ENCODE measurements around the gene THEMIS. TPM values are rescaled to one million over a fixed set of nuclear protein-coding genes. Genes with fewer than 3 reads are reported as not detected.

Gene THEMIS
- total RNA-seq, 2 experiments from 2014 or later, result 79.5 to 80.1 TPM

- DNase-seq (no peak), ATAC-seq (peak; percentile 41)
- Mint-ChIP-seq H3K4me1 (ENCODE audit: low read depth) (peaks cover 57% of the 10 kb centered on the region), H3K9me3 (peaks cover 29% of the 10 kb centered on the region), H3K4me3 (peak overlapping the region; percentile 1), H3K36me3 (ENCODE audit: low read depth) (peaks cover 22% of the 10 kb centered on the region), H3K27ac (peak overlapping the region; percentile 83), H3K27me3 (no peaks in the 10 kb centered on the region)
- intact Hi-C loops (cut with micrococcal nuclease), result no loop called here
- POLR2A ChIA-PET, result interaction anchor here (0.9 kb wide), 1 partner anchor 10 kb away, joined by 3 read pairs; no protein-coding TSS in a partner anchor
- no peak for TF ChIP-seq CTCF (IDR thresholded peaks at IDR 0.05)
- CTCF ChIA-PET, result interaction anchor here (0.8 to 2.1 kb wide), 3 partner anchors 10 to 69 kb away, joined by 4 to 6 read pairs (median 4); no protein-coding TSS in a partner anchor
Observed at GRCh38 chr6:127924031-127924430, 23.2 kb upstream of the THEMIS start.

- no peaks in the 10 kb centered on the region for H3K27me3 Mint-ChIP-seq
- H3K9me3 Mint-ChIP-seq, result peaks cover 23% of the 10 kb centered on the region
- H3K4me3 Mint-ChIP-seq, result no peak overlapping the region
- POLR2A ChIA-PET, result no interaction called here
- DNase-seq (no peak), ATAC-seq (no peak)
- H3K36me3 Mint-ChIP-seq (ENCODE audit: low read depth), result peaks cover 17% of the 10 kb centered on the region
- CTCF ChIA-PET, result interaction anchor here (1.1 to 1.2 kb wide), 2 partner anchors 43 to 57 kb away, joined by 3 read pairs; no protein-coding TSS in a partner anchor
- intact Hi-C loops (cut with micrococcal nuclease), result no loop called here
- peak overlapping the region; percentile 83 for H3K27ac Mint-ChIP-seq
- peaks cover 64% of the 10 kb centered on the region for H3K4me1 Mint-ChIP-seq (ENCODE audit: low read depth)
- no peak for TF ChIP-seq CTCF (IDR thresholded peaks at IDR 0.05)
Observed at GRCh38 chr6:127923135-127923534, 22.3 kb upstream of the THEMIS start.

- peaks cover 74% of the 10 kb centered on the region for H3K4me1 Mint-ChIP-seq (ENCODE audit: low read depth)
- H3K27me3 Mint-ChIP-seq, result no peaks in the 10 kb centered on the region
- CTCF ChIA-PET, result interaction anchor here (1.1 to 1.5 kb wide), 4 partner anchors 28 to 67 kb away, joined by 3 to 5 read pairs (median 3); no protein-coding TSS in a partner anchor
- POLR2A ChIA-PET, result interaction anchor here (0.9 kb wide), 1 partner anchor 57 kb away, joined by 3 read pairs; no protein-coding TSS in a partner anchor
- peaks cover 9% of the 10 kb centered on the region for H3K36me3 Mint-ChIP-seq (ENCODE audit: low read depth)
- H3K9me3 Mint-ChIP-seq, result peaks cover 18% of the 10 kb centered on the region
- intact Hi-C loops (cut with micrococcal nuclease), result no loop called here
- DNase-seq (no peak), ATAC-seq (no peak)
- peak overlapping the region; percentile 37 for H3K27ac Mint-ChIP-seq
- H3K4me3 Mint-ChIP-seq, result peak overlapping the region; percentile 33
- no peak for TF ChIP-seq CTCF (IDR thresholded peaks at IDR 0.05)
Observed at GRCh38 chr6:127921982-127922381, 21.1 kb upstream of the THEMIS start.

- POLR2A ChIA-PET, result no interaction called here
- peaks cover 83% of the 10 kb centered on the region for H3K4me1 Mint-ChIP-seq (ENCODE audit: low read depth)
- H3K36me3 Mint-ChIP-seq (ENCODE audit: low read depth), result peaks cover 8% of the 10 kb centered on the region
- intact Hi-C loops (cut with micrococcal nuclease), result no loop called here
- no peaks in the 10 kb centered on the region for H3K27me3 Mint-ChIP-seq
- CTCF ChIA-PET, result interaction anchor here (1.5 kb wide), 1 partner anchor 65 kb away, joined by 5 read pairs; no protein-coding TSS in a partner anchor
- H3K27ac Mint-ChIP-seq, result no peak overlapping the region
- DNase-seq (no peak), ATAC-seq (no peak)
- no peak overlapping the region for H3K4me3 Mint-ChIP-seq
- peaks cover 12% of the 10 kb centered on the region for H3K9me3 Mint-ChIP-seq
- no peak for TF ChIP-seq CTCF (IDR thresholded peaks at IDR 0.05)
Observed at GRCh38 chr6:127920804-127921203, 19.9 kb upstream of the THEMIS start.
